Measurements from ENCODE around the gene SNHG17. TPM values are rescaled to one million over a fixed set of nuclear protein-coding genes. Genes with fewer than 3 reads are reported as not detected.
A peak's percentile ranks its signal among the peaks of the same experiment; 100 is the strongest.

Gene SNHG17
- total and polyA plus RNA-seq, 9 of the 15 experiments (the other 6 are each of a cell fraction or from before 2014, with no cell fraction given) = 29.8 to 106 (median 57.7) TPM

GRCh38 chr20:38446441-38447209 lies 11.5 kb upstream of the SNHG17 start (continued):
- TF ChIP-seq WHSC1 (IDR thresholded peaks at IDR 0.05; ENCODE audit: low read length) (no peak), ZNF586 (CRISPR knock-in tag; conservative IDR thresholded peaks at IDR 0.05) (no peak), IRF1 (CRISPR knock-in tag; IDR thresholded peaks at IDR 0.05; ENCODE audit: borderline replicate concordance) (no peak), ZNF561 (CRISPR knock-in tag; conservative IDR thresholded peaks at IDR 0.05) (no peak), ZNF121 (CRISPR knock-in tag; conservative IDR thresholded peaks at IDR 0.05) (no peak), SNRNP70 (optimal IDR thresholded peaks at IDR 0.05; ENCODE audit: low read depth, low read length) (no peak), NR2F6 (CRISPR knock-in tag; IDR thresholded peaks at IDR 0.05) (peak; percentile 7; the same call in 1 of the 2 replicates), HSF4 (CRISPR knock-in tag; IDR thresholded peaks at IDR 0.05; ENCODE audit: borderline replicate concordance) (no peak), ZFP36 (IDR thresholded peaks at IDR 0.05; ENCODE audit: low read depth, low read length, partially characterized antibody) (no peak), MTA3 (IDR thresholded peaks at IDR 0.05; ENCODE audit: borderline replicate concordance) (peak; percentile 86), CHD7 (IDR thresholded peaks at IDR 0.05; ENCODE audit: low read depth, low read length) (peak; percentile 91), TEAD2 (tag; IDR thresholded peaks at IDR 0.05) (no peak), ARID3A (IDR thresholded peaks at IDR 0.05; ENCODE audit: borderline replicate concordance, low read depth, low read length) (0 out of 2 replicates have a peak, but pooled peaks have one; percentile 16), FOXJ3 (CRISPR knock-in tag; IDR thresholded peaks at IDR 0.05) (no peak)

Data from K562 (cell line).